ENCODE measurements around the gene MYO1H.
"Not testable (repeated sequence)": the region's sequence is repeated elsewhere in the genome, so short reads cannot be mapped to it uniquely, and the experiment has no call there.

GRCh38 chr12:109406147-109406546 lies 58.4 kb downstream of the MYO1H start:
- not testable (repeated sequence) for TF ChIP-seq ZFP37 (tag by site-specific recombination; IDR thresholded peaks at IDR 0.05); ZFP3 (tag by site-specific recombination; IDR thresholded peaks at IDR 0.05; ENCODE audit: low read depth); ZBTB20 (tag by site-specific recombination; IDR thresholded peaks at IDR 0.05); SCRT2 (tag by site-specific recombination; IDR thresholded peaks at IDR 0.05); ZNF121 (tag by site-specific recombination; IDR thresholded peaks at IDR 0.05); ZBTB7A (tag by site-specific recombination; IDR thresholded peaks at IDR 0.05; ENCODE audit: low read depth); SETDB1 (IDR thresholded peaks at IDR 0.05; ENCODE audit: insufficient read length, low read length); YY1 (tag by site-specific recombination; IDR thresholded peaks at IDR 0.05); ELK4 (IDR thresholded peaks at IDR 0.05; ENCODE audit: borderline replicate concordance, low read depth, low read length); MEIS1 (CRISPR knock-in tag; IDR thresholded peaks at IDR 0.05; ENCODE audit: borderline replicate concordance)
- TF ChIP-seq, protein P1, sequence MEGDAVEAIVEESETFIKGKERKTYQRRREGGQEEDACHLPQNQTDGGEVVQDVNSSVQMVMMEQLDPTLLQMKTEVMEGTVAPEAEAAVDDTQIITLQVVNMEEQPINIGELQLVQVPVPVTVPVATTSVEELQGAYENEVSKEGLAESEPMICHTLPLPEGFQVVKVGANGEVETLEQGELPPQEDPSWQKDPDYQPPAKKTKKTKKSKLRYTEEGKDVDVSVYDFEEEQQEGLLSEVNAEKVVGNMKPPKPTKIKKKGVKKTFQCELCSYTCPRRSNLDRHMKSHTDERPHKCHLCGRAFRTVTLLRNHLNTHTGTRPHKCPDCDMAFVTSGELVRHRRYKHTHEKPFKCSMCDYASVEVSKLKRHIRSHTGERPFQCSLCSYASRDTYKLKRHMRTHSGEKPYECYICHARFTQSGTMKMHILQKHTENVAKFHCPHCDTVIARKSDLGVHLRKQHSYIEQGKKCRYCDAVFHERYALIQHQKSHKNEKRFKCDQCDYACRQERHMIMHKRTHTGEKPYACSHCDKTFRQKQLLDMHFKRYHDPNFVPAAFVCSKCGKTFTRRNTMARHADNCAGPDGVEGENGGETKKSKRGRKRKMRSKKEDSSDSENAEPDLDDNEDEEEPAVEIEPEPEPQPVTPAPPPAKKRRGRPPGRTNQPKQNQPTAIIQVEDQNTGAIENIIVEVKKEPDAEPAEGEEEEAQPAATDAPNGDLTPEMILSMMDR (tag by site-specific recombination; IDR thresholded peaks at IDR 0.05): not testable (repeated sequence)
- TF ChIP-seq, protein P2, sequence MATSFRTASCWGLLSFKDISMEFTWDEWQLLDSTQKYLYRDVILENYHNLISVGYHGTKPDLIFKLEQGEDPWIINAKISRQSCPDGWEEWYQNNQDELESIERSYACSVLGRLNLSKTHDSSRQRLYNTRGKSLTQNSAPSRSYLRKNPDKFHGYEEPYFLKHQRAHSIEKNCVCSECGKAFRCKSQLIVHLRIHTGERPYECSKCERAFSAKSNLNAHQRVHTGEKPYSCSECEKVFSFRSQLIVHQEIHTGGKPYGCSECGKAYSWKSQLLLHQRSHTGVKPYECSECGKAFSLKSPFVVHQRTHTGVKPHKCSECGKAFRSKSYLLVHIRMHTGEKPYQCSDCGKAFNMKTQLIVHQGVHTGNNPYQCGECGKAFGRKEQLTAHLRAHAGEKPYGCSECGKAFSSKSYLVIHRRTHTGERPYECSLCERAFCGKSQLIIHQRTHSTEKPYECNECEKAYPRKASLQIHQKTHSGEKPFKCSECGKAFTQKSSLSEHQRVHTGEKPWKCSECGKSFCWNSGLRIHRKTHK (tag by site-specific recombination; IDR thresholded peaks at IDR 0.05): not testable (repeated sequence)
